ENCODE measurements around the gene ATL1.

GRCh38 chr14:50575769-50576168 is 15.8 kb downstream of the ATL1 start:
- TF ChIP-seq ATF3 (IDR thresholded peaks at IDR 0.05; ENCODE audit: insufficient read depth, low read depth, low read length) (no peak), CTCF (IDR thresholded peaks at IDR 0.05; ENCODE audit: control extremely low read depth in 1 of 3, insufficient read depth in 1 of 3, low read depth in 1 of 3, low read length in 3 of 3) (no peak), EP300 (IDR thresholded peaks at IDR 0.05; ENCODE audit: borderline replicate concordance in 1 of 2, low read depth in 2 of 2, low read length in 2 of 2) (no peak), FOSL1 (IDR thresholded peaks at IDR 0.05; ENCODE audit: insufficient read depth, low read depth, low read length) (no peak), POLR2A (IDR thresholded peaks at IDR 0.05; ENCODE audit: control extremely low read depth in 1 of 2, low read depth in 2 of 2, low read length in 2 of 2) (no peak), TCF12 (IDR thresholded peaks at IDR 0.05; ENCODE audit: low read depth, low read length) (no peak), RFX5 (IDR thresholded peaks at IDR 0.05; ENCODE audit: borderline replicate concordance, low read depth, low read length) (no peak), RAD21 (IDR thresholded peaks at IDR 0.05 in 1 of 2, conservative IDR thresholded peaks at IDR 0.05 in 1 of 2; ENCODE audit: low read depth in 2 of 2, low read length in 2 of 2) (no peak), JUN (IDR thresholded peaks at IDR 0.05; ENCODE audit: low read depth, low read length) (no peak)

All from H1 (cell line).